AG09309 (cell line): ENCODE data around the gene PSORS1C1.

Experiments
- DNase-seq: peaks from one replicate; pipeline ENCODE4 v3.0.0-alpha.2; 2010; ENCODE audit warnings: low read depth
- H3K4me3 ChIP-seq: 2 replicates; pipeline ENCODE4 v1.5.1; 2011; ENCODE audit warnings: mild to moderate bottlenecking, low read depth, low read length, moderate library complexity; ENCODE audit not compliant: control insufficient read depth
- CTCF ChIP-seq: IDR thresholded peaks from 2 replicates; pipeline ENCODE4 v1.5.1; 2011; ENCODE audit warnings: mild to moderate bottlenecking, low read depth, low read length, inconsistent platforms; ENCODE audit not compliant: insufficient read depth, control insufficient read depth; ENCODE audit errors: missing control alignments

PSORS1C1 gene

GRCh38 chr6:31170600-31170881 lies 55.9 kb downstream of the PSORS1C1 start, which contains the start of gene POU5F1:
POU5F1 (minus strand) TSS chr6:31170682; CDS start chr6:31170620, 62 bp downstream.
- DNase-seq = no peak
- no peak within 1 kb of the TSS for H3K4me3 ChIP-seq
- no peak for TF ChIP-seq CTCF

GRCh38 chr6:31170987-31171671 lies 56.5 kb downstream of the PSORS1C1 start:
- no peak for DNase-seq
- H3K4me3 ChIP-seq = no peak overlapping the region
- no peak for TF ChIP-seq CTCF

- no peak overlapping the region for H3K4me3 ChIP-seq
- TF ChIP-seq CTCF = no peak
- no peak for DNase-seq
Measured at GRCh38 chr6:31171931-31172905, 57.6 kb downstream of the PSORS1C1 start.

- no peak for DNase-seq
- no peak for TF ChIP-seq CTCF
- no peak overlapping the region for H3K4me3 ChIP-seq
Measured at GRCh38 chr6:31172973-31173384, 58.4 kb downstream of the PSORS1C1 start.

- no peak overlapping the region for H3K4me3 ChIP-seq
- DNase-seq = no peak
- TF ChIP-seq CTCF = no peak
Measured at GRCh38 chr6:31173406-31173805, 58.8 kb downstream of the PSORS1C1 start.

- H3K4me3 ChIP-seq = no peak overlapping the region
- DNase-seq = no peak
- TF ChIP-seq CTCF = no peak
Measured at GRCh38 chr6:31174378-31174777, 59.8 kb downstream of the PSORS1C1 start.
